GM18502 (cell line): Measurements from ENCODE around the gene PRPF31.

Experiments used
- ATAC-seq: cut with Tn5 transposase; IDR thresholded peaks from one replicate; pipeline ENCODE4 v1.9.1; 2021; ENCODE audit warnings: mild to moderate bottlenecking; ENCODE audit not compliant: unreplicated experiment, poor library complexity

PRPF31 gene

DNA sequence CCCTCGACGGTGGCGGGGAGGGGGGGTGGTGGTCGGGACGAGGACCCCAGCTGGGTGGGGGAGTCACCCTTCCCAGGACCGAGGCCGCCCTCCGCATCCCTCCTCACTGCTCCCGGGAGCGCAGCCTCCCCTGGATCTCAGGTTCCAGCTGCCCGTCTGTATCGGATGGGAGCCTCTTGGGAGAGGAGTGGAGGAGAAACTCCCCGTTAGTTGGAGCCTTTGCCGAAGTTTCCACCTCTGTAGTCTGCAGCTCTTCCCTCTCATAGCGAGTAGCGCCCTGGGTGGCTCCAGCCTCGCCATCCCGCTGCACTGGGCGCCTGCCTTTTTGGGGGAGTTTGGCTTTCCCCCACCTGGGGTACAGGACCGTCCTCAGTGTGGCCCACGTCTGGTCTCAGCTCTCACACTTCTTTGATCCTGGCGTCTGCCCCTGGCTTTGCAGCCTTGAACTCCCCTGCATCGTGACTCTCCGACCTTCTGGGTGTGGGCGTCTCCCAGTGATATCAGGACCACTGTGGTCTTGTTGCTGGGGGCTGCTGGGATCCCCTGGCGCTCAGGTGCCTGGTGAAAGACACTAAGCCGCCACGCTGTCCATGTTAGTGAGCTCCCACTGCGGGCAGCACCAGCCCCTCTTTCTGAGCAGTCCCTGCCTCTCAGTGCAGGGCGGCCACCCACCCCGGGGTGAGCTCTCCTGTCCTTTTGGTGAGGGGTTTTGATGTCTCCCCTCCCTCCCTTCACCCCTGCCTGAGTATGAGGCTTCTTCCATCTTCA lies 23.1 kb downstream of the PRPF31 start:
- ATAC-seq: no peak

DNA sequence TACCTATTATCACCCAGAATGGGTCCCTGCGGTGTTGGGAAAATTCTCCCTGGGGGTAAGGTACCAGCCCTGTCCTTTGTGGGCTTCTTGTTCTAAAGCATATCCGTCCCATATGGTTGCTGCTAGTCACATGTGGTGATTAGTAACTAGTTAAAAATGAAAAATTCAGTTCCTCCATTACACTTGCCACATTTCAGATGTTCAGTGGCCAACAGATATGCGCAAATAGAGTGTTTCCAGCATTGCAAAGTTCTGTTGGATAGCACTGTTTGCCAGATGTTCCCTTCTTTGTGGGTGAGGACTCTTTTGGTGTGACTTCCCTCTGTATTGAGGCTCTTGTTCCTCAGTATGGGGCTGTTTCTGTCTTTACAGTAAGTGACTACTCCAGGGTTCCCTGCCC lies 25.8 kb downstream of the PRPF31 start:
- ATAC-seq: no peak

DNA sequence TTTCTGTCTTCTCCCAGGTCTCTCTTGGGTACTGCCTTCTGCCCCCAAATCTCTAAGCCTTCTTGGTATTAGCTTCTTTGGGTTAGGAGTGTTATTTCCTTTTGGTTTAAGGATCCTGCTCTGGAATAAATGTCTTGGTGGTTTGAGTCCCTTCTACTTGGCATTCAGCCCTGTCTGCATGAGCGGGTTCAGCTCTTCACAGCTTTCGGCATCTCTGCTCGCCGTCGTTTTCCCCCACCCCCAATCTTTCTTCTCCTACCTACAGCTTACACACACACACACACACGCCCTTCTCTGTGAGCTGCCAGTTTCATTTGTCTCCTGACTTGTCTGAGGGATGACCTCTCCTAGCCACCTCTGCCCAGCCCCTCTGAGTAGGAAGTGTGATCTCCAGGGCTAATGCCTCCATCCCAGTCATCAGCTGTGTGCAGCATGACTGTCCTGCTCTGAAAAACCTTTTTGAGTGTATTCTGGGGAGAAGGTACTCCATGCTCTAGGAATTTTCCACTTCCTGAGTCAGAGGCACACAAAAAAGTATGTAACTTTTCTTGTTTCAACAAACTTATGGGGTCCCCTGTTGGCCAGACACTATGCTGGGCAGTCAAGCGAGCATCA lies 26.7 kb downstream of the PRPF31 start:
- ATAC-seq: no peak

DNA sequence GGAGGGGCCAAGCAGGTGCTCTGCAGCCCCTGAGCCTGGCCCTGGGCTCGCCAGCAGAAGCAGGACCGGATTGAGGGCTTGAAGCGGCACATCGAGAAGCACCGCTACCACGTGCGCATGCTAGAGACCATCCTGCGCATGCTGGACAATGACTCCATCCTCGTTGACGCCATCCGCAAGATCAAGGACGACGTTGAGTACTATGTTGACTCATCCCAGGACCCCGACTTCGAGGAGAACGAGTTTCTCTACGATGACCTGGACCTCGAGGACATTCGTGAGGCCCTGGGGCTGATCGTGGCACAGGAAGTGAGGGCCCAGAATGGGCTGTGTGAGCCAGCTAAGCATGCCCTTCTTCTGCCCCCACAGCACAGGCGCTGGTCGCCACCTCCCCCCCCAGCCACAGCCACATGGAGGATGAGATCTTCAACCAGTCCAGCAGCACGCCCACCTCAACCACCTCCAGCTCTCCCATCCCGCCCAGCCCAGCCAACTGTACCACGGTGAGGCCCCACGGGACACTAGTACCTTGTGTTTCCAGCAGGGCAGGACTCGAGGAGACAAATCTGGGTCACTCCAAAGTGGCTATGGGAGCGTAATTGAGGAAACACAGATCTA lies 30.1 kb downstream of the PRPF31 start:
- no peak for ATAC-seq

DNA sequence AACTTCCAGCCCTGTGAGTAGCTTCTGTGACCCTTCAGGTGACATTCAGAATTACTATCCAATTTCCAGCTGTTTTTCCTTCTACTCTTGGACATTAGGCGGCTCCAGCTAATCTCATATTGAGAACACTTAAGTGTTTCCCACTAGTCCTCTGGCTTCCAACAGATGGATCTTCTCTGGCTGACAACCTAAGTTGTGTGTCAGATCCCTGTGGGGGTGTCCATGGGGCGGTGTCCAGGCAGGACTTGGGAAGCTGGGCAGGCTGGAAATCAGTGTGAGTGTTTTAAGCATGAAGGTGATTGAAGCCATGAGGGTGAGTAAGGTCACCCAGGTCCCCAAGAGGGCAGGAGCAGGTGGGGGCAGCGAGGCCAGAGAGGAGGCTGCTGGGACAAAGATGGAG lies 32.1 kb downstream of the PRPF31 start:
- no peak for ATAC-seq

DNA sequence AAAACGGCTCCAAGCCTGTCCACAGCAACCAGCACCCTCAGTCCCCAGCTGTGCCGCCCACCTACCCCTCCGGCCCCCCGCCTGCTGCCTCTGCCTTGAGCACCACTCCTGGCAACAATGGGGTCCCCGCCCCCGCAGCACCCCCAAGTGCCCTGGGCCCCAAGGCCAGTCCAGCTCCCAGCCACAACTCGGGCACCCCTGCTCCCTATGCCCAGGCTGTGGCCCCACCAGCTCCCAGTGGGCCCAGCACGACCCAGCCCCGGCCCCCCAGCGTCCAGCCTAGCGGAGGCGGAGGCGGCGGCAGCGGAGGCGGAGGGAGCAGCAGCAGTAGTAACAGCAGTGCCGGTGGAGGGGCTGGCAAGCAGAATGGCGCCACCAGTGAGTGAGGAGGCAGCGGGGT lies 32.6 kb downstream of the PRPF31 start:
- no peak for ATAC-seq

DNA sequence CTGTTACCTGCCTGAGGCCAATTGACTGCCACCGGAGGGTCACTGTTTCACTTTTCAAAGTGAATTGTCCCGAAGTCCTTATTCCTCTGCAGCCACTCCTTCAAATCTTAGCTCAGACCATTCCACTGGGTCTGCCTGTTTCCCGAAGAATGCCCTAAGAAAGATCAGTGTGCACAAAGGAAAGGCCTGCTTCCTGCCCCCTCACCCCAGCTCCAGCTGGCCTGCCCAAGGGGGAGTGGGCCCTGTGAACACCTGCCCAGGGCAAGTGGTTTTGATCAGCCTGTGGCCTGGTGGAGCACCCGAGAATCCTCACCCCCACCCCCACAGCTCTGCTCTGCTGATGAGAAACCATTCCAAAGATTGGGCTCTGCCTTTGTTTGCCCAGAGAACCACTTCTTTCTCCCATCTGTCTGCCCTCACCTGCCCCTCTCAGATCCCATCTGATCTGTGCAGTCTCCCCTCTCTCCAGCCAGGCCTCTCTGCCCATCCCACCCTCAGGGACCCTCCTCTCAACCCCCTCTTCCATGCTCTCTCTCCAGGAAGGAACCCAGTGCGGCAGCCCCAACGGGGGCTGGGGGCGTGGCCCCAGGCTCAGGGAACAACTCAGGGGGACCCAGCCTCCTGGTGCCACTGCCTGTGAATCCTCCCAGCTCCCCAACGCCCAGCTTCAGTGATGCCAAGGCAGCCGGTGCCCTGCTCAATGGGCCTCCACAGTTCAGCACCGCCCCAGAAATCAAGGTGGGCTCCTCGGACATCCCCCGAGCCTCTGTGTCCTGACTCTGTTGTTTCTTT lies 33.7 kb downstream of the PRPF31 start:
- no peak for ATAC-seq

DNA sequence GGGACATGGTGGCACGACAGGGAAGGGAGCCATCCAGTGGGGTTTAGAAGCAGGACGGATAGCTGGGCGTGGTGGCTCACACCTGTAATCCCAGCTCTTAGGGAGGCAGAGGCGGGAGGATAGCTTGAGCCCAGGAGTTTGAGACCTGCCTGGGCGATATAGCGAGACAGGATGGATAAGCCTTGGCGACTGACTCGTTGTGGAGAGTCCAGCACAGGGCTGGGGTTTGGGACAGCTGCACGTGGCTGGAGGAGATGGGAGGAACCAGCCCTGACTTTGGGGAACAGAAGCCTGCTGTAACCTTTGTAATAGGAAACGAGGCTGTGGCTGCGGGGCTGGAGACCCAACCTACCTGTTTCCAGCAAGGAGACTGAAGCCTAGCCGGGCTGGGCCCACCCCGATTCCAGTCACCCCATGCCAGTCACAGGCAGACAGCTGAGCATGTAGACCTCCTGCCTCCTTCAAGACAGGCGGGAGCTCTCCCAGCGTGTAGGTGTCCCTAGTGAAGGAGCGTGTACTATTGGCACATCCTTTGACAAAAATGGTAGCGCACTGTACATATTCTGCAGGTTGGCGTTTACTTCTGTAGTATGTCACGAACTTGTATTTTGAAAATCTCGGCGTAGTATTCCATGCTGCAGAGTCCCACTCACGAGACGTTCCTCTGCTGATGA lies 35.9 kb downstream of the PRPF31 start:
- ATAC-seq: no peak

DNA sequence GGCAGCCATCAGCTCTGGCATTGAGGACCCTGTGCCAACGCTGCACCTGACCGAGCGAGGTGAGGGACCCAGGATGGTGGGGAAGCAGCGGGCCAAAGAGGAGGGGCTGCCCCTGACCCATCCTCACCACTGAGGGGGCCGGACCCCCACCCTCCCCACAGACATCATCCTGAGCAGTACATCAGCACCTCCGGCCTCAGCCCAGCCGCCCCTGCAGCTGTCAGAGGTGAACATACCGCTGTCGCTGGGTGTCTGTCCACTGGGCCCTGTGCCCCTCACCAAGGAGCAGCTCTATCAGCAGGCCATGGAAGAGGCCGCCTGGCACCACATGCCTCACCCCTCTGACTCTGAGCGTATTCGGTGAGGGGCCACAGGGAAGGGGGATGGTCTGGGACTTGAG lies 36.7 kb downstream of the PRPF31 start:
- ATAC-seq: no peak

DNA sequence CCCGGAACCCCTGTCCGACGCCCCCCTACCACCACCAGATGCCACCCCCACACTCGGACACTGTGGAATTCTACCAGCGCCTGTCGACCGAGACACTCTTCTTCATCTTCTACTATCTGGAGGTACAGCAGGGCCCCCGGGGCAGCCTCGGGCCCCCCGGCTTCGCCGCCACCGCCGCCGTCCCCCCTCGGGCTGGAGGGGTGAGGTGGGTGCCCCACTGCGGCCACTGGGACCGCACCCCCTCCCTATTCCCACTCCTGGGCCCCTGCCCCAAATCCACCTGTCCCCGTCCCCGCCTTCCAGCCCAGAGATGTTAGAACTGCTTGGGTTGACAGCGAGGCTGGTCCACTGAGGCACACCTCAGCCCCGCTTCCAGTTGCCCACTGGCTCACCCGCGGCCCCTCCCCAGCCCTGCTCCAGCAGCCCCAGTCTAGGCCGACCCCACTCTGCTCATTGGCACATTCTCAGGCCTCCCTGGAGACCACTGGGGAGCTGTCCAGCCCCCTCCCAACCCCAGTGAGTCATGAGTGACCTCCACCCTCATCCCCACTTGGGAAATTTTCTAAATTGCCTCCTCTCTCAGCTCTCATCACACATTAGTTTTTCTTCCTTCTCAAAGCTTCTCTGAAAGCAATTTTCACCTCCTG lies 37.4 kb downstream of the PRPF31 start:
- ATAC-seq: no peak

DNA sequence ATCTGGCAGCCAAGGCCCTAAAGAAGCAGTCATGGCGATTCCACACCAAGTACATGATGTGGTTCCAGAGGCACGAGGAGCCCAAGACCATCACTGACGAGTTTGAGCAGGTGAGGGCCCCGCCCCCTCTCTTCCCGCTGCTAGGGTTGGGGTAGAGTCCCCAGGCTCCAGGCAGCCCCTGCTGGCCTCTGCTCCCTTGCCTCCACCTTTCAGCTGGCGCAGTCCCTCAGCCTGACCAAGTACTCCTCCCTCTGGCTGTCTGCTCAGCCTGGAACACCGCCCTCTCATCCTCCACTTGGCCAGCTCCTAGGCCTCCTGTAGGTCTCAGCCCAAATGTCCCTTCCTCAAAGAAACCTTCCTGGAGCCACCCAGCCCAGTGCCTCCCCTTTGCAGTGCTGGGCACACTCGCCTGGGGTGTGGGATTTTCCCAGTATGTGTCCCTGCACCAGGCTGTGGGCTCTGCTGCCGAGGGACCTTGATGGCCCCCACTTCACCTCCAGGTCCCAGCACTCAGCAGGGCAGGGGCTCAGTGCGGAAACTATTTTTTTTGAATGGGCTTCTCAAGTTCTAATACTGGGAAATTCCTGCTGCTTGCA lies 38.3 kb downstream of the PRPF31 start:
- no peak for ATAC-seq

DNA sequence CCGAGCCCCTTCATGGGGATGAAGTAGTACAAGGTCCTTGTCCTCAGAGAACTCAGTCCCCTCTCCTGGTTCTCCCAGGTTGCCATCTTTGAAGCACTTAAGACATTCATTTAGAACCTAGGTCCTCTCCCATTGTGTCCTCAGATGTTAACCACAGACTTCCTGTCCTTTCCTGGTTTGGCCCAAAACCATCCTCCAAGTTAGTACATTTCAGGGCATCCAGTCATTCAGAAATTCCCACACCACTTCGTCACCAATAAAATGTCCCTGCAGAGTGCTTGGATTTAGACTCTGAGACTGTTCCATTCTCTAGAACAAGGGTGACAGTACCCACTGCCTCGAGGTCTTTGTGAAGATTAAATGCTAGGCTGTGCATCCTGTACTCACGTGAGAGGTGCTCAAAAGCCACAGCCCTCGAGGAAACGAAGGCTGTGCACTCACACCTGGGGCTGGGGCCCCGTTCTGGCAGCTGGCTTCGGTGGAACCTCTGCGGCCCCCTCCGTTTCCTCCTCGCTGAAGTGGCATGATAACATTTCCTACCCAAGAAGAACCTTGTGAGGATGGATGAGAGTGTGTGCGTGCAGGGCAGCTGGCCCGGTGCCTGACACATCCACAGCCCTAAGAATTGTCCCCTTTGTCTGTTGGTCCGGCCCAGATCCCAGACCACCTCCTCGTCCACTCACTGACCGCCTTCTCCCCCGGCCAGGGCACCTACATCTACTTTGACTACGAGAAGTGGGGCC lies 39.2 kb downstream of the PRPF31 start:
- no peak for ATAC-seq

DNA sequence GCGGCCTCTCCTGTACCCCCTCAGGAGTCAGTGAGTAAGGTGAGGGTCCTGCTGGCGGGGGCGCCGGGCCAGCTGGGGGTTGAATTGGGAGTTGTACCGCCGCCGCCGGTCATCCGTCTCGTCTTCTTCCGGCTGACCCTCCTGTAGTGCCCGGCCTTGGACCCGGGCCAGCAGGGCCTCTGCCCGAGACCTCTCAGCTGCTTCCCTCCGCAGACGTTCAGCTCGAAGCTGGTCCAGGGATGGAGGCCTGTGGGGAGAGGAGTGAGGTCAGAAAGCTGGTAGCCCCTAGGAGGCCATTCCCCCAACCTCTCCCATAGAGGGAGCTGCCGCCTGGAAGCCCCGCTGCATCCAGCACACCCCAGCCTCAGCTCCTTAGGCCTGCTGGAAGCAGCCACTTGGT lies 40.1 kb downstream of the PRPF31 start:
- ATAC-seq: no peak

DNA sequence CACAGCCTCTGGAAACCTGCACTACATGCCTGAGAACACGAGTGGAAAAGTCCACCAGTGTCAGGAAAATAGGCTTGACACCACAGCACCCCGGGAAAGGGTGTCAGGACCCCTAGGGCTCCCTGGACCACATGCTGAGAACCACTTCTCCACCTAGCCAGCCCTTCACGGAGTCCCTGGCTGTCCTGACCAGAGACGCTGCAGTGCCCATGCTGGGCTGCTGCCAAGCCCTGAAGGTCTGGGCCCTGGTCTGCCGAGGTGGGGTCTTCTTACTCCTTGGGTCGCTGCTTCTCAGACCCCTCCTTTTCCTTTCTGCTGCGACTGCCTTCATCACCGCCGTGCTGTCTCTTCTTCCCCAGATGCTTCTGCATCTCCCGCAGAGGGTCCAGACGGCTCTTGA lies 40.9 kb downstream of the PRPF31 start:
- ATAC-seq: no peak

DNA sequence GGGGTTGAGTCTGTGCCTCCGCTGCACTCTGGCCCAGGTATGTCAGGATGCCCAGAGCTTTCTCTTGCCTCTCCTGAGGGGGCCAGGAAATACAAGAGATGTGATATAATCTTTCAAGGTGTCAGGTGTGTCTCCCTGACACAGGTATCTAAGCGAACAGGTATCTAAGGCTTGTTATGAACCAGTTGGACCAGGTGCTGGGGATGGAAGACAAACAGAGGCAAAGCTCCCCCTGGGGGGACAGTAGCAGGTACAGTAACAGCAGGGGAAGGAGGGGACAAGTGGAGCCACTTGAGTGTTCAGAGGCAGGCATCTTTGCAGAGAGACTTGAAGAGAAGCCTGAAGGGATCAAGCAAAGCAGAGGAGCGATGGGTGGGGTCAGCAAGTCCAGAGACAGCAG lies 41.4 kb downstream of the PRPF31 start:
- ATAC-seq: no peak

DNA sequence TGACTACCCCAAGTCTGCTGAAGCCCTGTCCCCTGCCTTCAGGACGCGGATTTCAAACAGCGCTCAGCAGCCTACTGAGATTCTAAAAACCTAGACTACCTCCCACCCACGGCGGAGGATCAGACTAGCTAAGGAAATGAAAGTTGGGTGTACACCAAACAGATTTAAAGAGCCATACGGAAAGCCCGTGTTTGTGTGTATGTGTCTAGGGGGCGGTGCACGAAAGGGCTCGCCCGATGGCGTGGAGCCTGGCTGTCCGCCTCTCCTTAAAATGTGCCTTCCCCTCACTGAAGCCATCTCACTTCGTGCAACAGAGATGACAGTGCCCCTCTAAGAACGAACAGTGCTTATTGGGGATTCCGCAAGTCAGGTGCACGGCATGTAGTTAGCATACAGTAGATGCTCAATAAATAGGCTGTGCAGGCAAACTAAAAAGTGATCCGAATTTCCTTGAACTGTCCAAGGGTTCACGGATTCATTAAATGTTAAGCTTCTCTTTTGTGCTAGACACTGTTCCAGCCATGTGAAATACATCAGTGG lies 43.3 kb downstream of the PRPF31 start:
- ATAC-seq: no peak

DNA sequence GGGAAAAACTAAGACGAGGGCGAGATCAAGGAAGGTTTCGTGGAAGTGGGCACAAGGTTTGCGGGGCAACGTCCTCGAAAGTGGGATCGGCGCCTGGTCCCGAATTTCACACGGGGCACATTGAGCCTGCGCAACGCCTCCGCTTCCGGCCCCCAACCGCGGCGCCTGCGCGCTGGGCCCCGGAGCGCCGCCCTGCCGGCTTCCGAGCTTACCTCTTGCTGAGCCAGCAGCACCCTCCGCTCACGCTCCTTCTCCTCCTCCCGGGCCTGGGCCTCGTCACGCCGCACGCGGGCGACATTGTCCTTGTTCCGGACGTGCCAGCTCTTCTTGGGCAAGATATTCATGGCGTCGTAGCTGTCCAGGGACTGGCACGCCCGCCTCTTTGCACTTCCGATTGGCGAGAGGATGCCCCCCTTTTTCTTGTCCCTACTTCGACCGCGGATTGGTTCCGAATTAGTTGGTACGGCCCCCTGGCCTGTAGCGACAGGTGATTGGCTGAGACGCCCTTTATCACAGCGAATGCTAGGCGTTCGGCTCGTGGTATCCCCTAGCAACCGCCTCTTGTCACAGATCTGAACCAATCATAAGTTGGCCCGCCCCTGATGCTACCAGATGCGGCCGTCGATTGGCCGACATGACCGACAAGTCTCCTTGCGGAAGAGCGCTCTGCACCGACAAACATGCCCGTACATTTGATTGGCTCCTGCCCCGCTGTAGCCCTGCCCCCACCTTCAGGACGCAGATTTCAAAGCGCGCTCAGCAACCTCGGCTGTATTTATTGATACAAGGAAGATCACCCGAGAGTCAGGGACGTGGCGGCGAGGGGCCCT lies 44.0 kb downstream of the PRPF31 start, which contains the start of gene LENG1:
Gene LENG1 (minus strand): TSS at position 370 of the 830 bp plus-strand sequence. CDS start 26 bp downstream, at position 344.
- ATAC-seq: peak; percentile 91
